GM21515 (cell line): ENCODE data around the gene PYROXD2.

Source experiments
- ATAC-seq: cut with Tn5 transposase; IDR thresholded peaks from one replicate; pipeline ENCODE4 v1.9.1; 2021; ENCODE audit not compliant: unreplicated experiment

Gene PYROXD2

DNA sequence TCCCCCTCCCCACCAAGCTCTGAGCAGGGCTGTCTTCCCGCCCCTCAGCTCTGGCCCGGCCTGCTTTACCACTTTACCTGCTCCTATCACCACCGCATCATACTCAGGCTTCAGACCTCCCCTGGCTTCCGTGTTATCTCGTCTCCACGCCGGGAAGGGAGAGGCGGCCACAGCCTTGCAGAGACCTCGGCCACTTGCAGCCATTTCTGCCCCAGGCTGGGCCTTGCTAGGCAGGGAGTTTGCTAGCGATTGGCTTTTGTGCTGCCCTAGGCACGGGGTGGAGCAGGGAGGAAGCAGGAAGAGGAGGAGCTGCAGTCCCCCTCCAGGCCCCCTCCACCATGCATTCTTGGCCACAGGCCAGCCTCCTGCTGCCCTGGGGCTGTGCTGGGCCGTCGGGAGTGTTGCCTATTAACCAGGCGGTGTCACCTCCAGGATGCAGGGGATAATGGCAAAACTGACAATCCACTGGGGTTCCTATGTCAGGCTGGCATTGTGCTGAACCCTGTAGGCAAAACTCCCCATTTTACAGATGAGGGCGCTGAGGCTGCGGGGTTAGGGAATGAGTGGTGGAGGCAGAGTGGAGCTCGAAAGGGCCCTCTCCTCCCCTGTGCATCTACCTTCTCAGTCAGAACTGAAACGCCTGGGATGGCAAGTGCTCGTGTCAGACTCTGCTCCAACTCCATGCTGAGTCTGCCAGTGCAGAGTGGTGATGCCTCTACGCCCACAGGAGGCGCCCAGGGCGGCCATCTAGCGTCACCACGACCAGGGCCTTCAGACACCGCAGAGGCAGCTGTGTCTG is at the start of gene PYROXD2:
PYROXD2 (minus strand) TSS at position 251 of the 799 bp plus-strand sequence; CDS start at position 204, 47 bp downstream.
- ATAC-seq = no peak

DNA sequence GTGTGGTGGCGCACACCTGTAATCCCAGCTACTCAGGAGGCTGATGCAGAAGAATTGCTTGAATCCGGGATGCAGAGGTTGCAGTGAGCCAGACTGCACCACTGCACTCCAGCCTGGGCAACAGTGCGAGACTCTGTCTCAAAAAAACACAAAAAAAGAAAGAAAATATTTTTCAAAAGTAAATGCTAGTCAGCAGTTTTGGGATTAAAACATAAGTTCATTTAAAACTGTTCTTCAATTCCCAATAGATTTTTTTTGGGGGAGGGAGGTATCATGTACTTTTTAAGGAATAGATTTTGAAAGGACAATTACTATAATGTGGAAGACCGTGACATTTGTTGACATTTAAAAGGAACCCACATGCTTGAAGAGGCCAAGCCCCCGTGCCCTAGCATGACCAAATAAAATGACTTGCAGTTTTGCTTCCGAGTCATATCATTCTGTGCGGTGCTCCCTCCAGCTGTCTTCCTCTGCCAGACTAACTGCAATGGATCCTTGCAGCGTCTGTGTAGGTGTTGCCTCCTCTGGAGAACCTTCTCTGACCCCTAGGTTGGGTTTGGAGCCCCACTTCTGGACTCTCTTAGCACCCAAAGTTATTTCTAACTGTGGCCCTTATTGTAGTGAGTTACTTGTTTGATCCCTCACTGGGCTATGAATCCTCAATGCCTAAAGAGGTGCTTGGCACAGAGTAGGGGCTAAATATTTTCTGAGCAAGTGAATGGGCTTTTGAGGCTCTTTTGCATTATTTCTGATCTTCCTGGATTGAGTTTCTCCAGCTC is 49.2 kb upstream of the PYROXD2 start:
- ATAC-seq = no peak

DNA sequence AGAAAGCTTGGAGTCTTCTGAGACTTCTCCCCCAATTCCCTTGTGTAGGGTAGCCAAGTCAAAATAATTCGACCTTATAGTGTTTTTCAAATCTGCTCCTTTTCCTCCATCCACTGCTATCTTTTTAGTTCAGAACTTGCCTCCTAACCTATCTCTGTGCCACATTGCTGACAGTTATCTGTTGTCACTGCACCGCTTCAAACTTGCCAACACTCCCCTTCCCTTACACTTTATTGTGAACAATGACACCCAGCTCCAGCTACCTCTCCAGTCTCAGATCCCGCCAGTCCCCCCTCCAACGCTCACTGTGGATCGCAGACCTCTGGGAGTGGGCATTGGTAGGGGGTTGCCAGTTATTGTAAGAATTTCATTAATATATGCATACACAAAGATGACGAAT is 48.0 kb upstream of the PYROXD2 start:
- no peak for ATAC-seq

DNA sequence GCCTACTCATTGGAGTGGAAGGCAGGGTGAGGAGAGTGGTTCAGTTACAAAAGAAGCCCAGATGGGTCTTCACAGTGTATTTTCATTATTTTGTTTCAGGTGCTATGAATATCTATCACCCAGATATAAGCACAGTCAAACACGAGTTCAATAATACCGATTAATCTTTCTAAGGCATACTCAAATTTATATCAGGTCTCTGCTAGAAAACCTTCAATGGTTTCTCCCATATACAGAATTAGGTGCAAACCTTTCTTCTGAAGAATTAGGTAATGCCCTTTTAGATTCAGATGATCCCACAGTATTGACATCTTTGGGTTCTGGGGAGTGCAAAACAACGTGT is 46.5 kb upstream of the PYROXD2 start:
- no peak for ATAC-seq

DNA sequence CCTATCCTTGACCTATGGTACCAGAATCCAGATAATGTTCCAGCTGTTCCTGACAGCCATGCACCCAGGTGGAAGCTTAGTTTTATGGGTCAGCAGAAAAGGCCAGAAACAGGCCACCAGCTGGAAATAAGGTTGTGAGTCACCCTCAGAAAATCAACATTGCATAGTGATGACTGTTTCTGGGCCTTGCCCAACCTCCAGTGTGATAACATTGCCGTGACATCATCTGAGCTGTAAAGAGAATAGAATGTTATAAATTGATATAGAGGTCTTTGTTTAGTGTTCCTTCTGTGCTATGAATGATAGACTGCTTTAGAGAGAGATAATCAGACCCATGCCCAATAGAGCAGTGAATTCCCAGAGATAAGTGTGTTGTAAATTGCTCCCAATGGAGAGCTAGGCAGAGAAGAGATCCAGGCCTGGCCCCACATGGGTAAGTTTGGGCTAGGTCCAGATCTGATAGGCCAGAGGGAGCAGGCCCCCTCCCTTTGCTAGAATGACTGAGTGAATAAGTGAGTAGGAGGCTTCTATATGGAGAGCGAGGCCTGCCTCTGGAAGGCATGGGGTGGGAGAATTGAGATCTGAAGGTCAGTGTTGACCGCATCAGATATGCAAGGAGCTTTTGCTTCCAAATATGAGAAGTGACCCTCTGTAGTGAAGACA is 46.0 kb upstream of the PYROXD2 start:
- no peak for ATAC-seq

DNA sequence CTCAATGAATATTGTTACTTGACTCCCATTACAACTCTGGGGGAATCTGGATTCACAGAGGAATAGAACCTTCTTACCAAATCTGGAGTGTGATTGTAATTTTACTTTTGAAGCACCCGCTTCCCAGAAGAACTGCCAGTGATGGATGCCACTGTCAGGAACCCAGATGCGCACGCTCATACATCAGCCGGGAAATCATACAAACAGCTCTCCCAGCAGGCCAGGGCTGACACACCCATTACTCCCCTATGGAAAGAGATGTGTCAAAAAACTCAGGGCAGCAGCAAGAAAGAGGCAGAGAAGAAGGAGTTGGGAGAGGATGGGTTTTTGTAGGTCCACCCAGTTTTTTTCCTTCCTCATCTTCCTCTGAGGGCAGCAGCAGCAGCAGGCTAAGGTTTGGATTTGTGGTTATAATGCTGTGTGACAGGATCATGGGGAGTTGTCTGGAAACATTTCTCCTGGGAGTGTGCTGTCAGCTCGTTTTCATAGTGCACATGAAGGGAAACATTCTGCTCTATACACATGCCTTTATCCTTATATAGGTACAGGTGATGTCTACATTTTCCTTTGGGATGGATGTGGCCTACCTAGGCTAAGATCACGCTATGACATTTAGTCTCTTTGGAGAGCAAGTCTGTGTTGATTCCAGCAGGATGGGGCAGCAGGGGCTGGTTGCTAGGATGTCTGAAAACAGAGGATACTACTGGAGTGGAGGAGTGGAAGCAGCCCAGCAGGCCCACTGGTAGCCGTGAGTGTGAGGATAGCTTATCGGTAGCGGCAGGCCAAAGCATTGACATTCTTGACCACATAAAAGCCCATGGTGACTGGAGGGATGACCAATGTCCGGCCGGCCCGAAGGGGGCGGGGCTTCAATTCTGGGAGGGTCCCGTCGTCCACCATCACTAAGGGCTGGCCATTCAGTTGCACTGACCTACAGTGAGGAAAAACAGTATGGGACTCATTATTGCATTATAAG is 44.1 kb upstream of the PYROXD2 start:
- no peak for ATAC-seq

DNA sequence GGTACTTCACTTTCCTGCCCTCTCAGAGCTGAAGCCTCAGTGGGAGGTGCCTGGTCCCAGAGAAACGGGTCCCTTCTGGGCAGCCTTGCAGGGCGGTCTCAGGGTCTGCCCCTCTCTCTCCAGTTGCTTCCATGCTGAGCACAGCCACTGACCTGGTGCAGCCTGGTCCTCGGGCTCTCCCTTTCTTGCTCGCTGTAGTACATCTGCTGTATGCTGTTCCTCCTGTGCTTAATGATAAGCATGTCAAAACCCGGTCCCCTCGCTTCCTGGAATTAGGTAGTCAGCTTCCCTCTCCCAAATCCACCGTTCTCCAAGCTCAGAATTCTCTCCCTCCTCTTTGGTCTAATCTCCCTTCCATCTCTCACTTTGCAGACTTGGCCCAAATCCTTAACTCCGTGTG is 42.7 kb upstream of the PYROXD2 start:
- ATAC-seq = no peak

DNA sequence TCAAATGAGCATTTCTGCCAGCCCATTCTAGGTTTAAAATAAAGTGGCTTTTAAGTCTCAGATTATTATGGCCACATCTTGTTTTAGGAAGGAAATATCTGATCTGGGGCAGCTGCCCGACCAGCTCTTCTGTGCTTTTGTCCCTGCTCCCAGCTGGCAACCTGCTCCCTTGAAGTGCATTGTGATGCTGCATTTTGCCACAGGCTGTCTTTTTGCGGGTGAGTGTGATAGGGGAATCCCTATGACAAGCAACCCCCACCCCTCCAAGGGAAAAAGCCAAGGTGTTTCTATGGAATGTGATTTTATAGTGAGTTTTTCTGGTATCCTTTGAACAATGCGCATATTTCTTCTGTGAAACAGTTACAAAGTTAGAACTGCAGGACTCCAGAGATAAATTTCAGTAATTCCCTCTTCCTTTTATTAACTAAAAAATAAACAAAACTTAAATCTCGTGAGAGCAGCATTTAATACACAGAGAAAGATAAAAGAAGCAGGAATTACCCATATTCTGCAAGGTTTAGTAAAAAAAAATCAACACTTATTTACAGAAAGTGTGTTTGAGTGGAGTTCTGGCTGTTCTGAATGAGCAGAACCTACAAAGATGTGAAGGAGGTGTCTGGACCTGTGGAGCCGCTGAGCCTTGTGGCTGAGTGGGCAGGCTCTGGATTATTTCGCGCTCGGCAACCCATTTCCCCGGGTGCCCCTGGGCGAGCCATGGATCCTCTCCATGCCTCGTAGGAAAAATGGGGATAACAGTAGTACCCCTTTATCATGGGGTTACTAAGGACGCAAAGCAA is 41.9 kb upstream of the PYROXD2 start:
- no peak for ATAC-seq

DNA sequence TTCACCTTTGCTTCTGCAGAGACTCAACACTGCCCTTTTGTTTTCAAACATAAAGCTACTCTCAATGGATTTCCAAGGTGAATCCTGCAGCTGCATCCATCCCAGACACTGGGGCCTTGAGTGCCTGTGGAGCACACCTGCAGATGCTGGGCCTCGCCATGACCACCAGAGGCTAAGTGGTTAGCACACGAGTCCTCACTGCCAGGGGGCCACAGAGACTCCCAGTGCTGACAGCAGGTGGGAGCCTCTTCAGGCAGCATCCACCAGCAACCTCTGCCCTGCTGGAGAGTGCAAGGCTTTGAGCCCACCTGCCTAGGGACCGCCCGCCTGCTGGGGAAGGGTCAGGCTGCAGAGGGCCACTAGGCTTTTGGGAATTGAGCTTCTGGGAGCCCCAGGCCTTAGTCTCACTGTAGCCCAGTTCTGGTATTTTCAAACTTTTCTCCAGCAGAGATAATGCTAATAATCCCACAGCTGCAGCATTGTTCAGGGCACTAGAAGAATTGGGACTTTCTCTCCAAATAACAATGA is 41.1 kb upstream of the PYROXD2 start:
- no peak for ATAC-seq

DNA sequence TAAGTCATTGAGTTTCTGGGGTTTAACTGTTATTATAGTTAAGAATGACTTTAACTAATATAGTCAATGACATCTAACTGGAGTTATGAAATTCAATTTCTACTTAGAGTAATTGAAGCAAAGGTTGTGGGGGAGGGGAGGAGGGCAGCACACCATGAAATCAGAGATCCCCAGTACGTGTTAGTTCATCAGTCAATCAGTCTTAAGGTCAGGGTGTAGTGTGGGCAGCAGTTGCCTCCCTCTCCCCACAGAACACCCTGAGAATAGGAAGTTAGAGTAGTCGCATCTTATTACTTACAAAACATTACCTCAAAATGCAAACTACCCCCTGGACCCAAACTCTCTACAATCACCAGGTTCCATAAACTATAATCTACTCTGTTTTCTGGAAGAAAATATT is 38.7 kb upstream of the PYROXD2 start:
- no peak for ATAC-seq

DNA sequence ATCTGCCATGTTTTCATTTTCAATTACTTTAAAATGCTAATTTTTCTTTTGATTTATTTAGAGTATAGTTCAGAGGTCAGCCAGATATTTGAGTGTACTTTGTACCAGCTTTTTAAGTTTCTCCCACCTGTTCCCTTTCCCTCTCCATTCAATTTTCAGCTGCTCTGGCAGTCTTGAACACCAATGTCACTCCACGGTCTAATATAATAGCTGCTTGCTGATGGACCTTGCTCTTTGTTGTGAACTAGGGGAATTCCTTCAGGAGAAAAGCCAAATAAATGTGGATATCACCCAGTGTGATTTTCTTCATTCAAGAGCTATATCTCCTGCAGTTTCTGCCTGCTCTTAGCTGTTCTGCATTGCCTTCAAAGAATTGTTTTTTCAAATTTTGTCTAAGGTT is 35.6 kb upstream of the PYROXD2 start:
- no peak for ATAC-seq

DNA sequence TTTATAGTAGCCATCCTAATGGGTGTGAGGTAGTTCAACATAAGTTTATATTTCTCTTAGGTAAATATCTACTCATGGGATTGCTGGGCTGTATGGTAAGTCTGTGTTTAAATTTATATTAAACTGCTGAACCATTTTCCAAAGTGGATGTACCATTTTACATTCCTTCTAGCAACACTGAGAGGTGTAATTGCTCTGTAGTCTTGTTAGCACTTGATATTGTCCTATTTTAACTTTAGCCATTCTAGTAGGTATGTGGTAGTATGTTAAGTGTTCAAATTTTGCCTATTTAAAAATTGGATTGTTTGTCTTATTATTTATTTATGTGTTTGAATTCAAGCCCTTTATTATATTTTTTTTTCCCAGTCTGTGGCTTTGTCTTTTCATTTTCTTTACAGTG is 34.3 kb upstream of the PYROXD2 start:
- ATAC-seq = no peak

DNA sequence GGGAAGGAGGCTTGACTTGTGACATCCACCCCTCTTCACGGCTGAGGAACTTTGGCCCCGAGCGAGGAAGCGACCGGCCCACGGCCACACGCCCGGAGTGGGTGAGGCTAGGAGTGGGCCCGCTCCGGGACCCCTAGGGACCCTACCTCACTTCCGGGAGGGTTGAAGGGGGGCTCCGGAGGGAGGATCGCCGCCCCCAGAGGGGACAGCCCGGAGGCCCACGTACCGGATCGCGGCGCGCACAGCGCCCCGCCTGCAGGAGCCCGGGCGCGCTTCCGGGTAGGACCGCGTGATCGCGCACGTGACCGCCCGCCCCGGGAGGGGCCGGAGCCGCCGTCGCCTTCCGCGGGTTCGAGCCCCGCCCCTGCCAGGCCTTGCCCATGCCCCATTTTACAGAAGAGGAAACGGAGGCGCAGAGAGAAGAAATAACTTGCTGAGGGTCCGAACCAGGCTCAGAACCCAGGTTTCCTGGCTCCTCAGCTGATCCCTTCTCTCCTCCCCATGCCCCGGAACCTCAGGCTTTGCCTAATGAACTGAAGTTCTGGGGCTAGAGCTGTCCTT is 31.8 kb upstream of the PYROXD2 start, which contains the start of gene HPS1:
HPS1 (minus strand) TSS at position 275 of the 561 bp plus-strand sequence. CDS start 3,695 bp downstream, outside the sequence.
- ATAC-seq = peak; percentile 89

DNA sequence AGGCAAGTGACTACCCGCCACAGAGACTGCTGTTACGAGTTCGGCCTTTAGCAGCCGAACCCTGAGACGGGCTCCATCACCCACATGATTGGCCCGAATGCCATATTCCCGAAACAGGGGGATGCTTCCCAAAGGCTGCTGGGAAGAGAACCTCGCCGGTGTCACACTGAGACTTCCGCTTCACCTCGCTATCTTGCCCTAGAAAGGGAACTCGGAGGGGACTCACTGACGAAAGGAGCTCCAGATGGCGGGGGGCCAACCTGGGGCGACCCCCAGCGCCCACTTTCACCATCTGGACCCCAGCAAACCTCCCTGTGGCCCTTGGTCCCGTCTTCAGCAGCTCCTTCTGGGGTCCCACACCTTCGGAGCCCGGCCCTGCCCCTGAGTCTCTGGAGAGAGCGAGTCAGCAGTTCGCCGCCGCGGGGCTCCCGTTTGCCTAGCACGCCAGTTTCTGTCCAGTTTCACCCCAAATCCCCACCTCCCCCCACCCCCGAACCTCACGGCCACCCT is 31.2 kb upstream of the PYROXD2 start:
- ATAC-seq = peak; percentile 31

DNA sequence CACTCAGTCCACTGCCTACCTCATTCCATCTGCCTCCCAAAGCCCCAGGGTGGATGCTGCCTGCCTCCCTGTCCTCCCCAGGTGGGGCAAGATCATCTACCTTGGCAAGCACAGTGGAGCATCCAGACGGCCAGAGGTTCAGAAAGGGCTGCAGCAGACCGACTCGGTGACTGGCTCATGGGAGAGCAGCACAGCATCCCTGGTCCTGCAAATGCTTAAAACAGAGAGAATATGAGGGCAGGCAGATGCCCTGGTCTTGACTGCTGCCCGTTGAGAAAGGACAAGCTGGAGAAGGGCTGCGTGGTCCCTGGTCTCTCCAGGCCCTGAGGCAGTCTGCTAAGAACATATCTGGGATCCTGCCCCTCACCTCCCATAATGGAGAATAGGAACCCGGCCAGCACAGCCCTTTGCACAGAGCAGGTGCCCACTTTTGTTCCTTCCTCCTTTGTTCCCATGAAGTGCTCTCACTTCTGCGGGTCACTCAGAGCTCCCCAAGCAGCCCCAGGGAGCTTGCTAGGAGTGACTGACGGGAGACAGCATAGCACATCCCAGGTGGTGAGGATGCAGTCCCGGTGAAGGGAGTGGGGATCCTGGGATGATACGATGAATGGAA is 30.3 kb upstream of the PYROXD2 start:
- no peak for ATAC-seq

DNA sequence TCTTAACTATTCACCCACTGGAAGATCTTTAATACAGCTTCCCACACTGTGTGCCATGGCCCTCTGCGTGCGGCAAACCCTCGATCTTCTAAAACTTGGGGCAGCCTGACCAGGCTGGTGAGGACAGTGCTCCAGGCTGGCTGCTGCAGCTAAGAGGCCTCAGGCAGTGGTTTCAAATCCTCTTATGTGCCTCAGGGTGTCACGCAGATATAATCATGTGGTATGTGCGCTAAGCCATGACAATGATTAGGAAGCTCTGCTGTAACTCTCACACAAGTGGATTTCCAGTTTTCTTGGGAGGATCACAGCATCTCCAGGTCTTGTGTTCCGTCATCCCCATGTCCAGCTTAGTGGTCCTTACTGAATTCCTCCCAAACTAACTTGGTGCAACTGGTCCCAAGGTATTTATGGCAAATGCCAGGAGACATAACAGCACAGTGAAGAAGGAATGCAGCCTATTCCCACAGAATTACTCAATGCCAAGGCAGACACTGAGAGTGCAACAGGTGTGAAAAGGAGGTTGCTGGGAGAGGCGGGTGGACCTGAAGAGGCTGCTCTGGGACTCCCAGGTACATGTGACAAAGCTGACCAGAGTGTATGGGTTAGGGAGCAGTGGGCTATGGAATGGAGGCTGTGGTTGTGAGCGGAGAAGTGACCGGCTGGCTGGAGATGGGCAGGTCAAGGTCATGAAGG is 29.5 kb upstream of the PYROXD2 start:
- no peak for ATAC-seq

DNA sequence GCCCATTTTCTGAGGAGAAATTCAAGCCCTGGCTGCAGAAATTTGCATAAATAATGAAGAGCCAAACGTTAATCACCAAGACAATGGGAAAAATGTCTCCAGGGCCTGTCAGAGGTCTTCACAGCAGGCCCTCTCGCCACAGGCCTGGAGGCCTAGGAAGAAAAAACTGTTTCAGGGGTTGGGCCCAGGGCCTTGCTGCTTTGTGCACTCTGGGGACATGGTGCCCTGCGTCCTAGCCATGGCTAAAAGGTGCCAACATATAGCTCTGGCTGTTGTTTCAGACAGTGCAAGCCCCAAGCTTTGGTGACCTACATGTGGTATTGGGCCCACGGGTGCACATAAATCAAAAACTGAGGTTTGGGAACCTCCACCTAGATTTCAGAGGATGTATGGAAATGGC is 23.7 kb upstream of the PYROXD2 start:
- ATAC-seq = no peak

DNA sequence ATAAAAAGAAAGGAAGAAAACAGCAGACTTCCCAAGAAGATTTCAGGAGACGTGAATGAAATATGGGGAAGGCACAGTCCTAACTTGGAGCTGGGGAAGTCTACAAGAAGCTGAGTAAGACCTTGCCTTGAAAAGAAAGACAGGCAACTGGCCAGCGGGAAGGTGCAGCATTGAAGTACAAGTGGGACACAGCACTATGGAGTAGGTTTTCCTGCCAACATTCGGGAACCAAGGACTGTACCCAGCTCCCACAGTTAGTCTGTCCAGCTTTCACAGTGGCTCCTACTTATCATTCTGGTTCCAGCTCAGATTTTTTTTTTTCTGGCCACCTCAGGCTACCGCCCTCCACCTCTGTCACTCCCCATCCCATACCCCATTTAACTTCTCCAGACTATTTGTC is 21.7 kb upstream of the PYROXD2 start:
- ATAC-seq = no peak
